Measurements from ENCODE around the gene PBX1.

Gene PBX1

GRCh38 chr1:164589408-164589807, 30.4 kb downstream of the PBX1 start:
- no peak for TF ChIP-seq FOXP2 (optimal IDR thresholded peaks at IDR 0.05; ENCODE audit: borderline replicate concordance, extremely low read depth, extremely low read length, insufficient read depth)
- no peak for TF ChIP-seq POLR2AphosphoS5 (IDR thresholded peaks at IDR 0.05; ENCODE audit: low read depth, low read length)
- TF ChIP-seq REST (IDR thresholded peaks at IDR 0.05; ENCODE audit: insufficient read depth in 1 of 2, low read depth in 2 of 2, low read length in 2 of 2), result no peak
- TF ChIP-seq TAF1 (IDR thresholded peaks at IDR 0.05; ENCODE audit: borderline replicate concordance, insufficient read depth, low read length), result no peak
- no peak for TF ChIP-seq SIN3A (IDR thresholded peaks at IDR 0.05; ENCODE audit: borderline replicate concordance, insufficient read depth, low read length)

GRCh38 chr1:164589961-164590507, 31.1 kb downstream of the PBX1 start:
- TF ChIP-seq FOXP2 (optimal IDR thresholded peaks at IDR 0.05; ENCODE audit: borderline replicate concordance, extremely low read depth, extremely low read length, insufficient read depth) (no peak), TAF1 (IDR thresholded peaks at IDR 0.05; ENCODE audit: borderline replicate concordance, insufficient read depth, low read length) (no peak), POLR2AphosphoS5 (IDR thresholded peaks at IDR 0.05; ENCODE audit: low read depth, low read length) (no peak), SIN3A (IDR thresholded peaks at IDR 0.05; ENCODE audit: borderline replicate concordance, insufficient read depth, low read length) (no peak), REST (IDR thresholded peaks at IDR 0.05; ENCODE audit: insufficient read depth in 1 of 2, low read depth in 2 of 2, low read length in 2 of 2) (peak in 1 of 2 experiments; percentile 59; a peak in 1 of 4 replicates)

GRCh38 chr1:164590592-164590991, 31.6 kb downstream of the PBX1 start:
- TF ChIP-seq REST (IDR thresholded peaks at IDR 0.05; ENCODE audit: insufficient read depth in 1 of 2, low read depth in 2 of 2, low read length in 2 of 2), result no peak
- no peak for TF ChIP-seq POLR2AphosphoS5 (IDR thresholded peaks at IDR 0.05; ENCODE audit: low read depth, low read length)
- no peak for TF ChIP-seq SIN3A (IDR thresholded peaks at IDR 0.05; ENCODE audit: borderline replicate concordance, insufficient read depth, low read length)
- no peak for TF ChIP-seq TAF1 (IDR thresholded peaks at IDR 0.05; ENCODE audit: borderline replicate concordance, insufficient read depth, low read length)
- TF ChIP-seq FOXP2 (optimal IDR thresholded peaks at IDR 0.05; ENCODE audit: borderline replicate concordance, extremely low read depth, extremely low read length, insufficient read depth), result no peak

- TF ChIP-seq SIN3A (IDR thresholded peaks at IDR 0.05; ENCODE audit: borderline replicate concordance, insufficient read depth, low read length), result no peak
- no peak for TF ChIP-seq REST (IDR thresholded peaks at IDR 0.05; ENCODE audit: insufficient read depth in 1 of 2, low read depth in 2 of 2, low read length in 2 of 2)
- TF ChIP-seq FOXP2 (optimal IDR thresholded peaks at IDR 0.05; ENCODE audit: borderline replicate concordance, extremely low read depth, extremely low read length, insufficient read depth), result no peak
- no peak for TF ChIP-seq TAF1 (IDR thresholded peaks at IDR 0.05; ENCODE audit: borderline replicate concordance, insufficient read depth, low read length)
- no peak for TF ChIP-seq POLR2AphosphoS5 (IDR thresholded peaks at IDR 0.05; ENCODE audit: low read depth, low read length)
Observed at GRCh38 chr1:164591858-164592257, 32.9 kb downstream of the PBX1 start.
